Activated CD4-positive, alpha-beta T cell treated with anti-CD3 and anti-CD28 coated beads for 36 hours (primary cell): Measurements from ENCODE around the gene TMEM236. TPM values are rescaled to one million over a fixed set of nuclear protein-coding genes. Genes with fewer than 3 reads are reported as not detected.

Experiments used
- ATAC-seq: fragments of 200-7000 bp; cut with Tn5 transposase; one replicate; pipeline ENCODE4 v1.10.0; 2021; ENCODE audit warnings: mild to moderate bottlenecking, moderate library complexity
- CTCF ChIA-PET: fragments of 350-600 bp; sonication (Branson Sonifier 250); formaldehyde crosslinking; loops from one replicate; lab custom pipeline; 2021; ENCODE audit warnings: antibody characterized with exemption; lab: Charles Lee
- POLR2A ChIA-PET: fragments of 350-600 bp; sonication (Branson Sonifier 250); formaldehyde crosslinking; loops from one replicate; lab custom pipeline; 2021; ENCODE audit warnings: antibody characterized with exemption, inconsistent platforms; lab: Charles Lee
- DNase-seq: peaks from one replicate; pipeline ENCODE4 v3.0.0-alpha.2; 2020
- H3K27ac Mint-ChIP-seq: one replicate; pipeline ENCODE4 v1.8.0; 2021; ENCODE audit warnings: mixed read lengths
- H3K27me3 Mint-ChIP-seq: one replicate; pipeline ENCODE4 v1.8.0; 2021; ENCODE audit warnings: mixed read lengths
- H3K36me3 Mint-ChIP-seq: one replicate; pipeline ENCODE4 v1.8.0; 2021; ENCODE audit warnings: low read depth, mixed read lengths
- H3K4me1 Mint-ChIP-seq: one replicate; pipeline ENCODE4 v1.8.0; 2021; ENCODE audit warnings: mixed read lengths
- H3K4me3 Mint-ChIP-seq: one replicate; pipeline ENCODE4 v1.8.0; 2021; ENCODE audit warnings: mild to moderate bottlenecking, moderate library complexity, mixed read lengths
- H3K9me3 Mint-ChIP-seq: one replicate; pipeline ENCODE4 v1.8.0; 2021; ENCODE audit warnings: low read depth, mixed read lengths
- intact Hi-C, 2 experiments: fragments of 100-400 bp; cut with DNase I in 1 of 2; cut with micrococcal nuclease in 1 of 2; formaldehyde crosslinking; loops; one replicate each; pipeline versions ENCODE4 v1.14.2 to v1.15.1; 2022 to 2024; cut with DNase I, micrococcal nuclease
- total RNA-seq, 2 experiments: library from RNA; stranded (reverse); gene quantifications; one replicate each; pipeline ENCODE4 v1.2.3, GENCODE V29; 2021

TMEM236 gene
- total RNA-seq, 2 experiments from 2014 or later, result 0.02 to 0.05 TPM

DNA sequence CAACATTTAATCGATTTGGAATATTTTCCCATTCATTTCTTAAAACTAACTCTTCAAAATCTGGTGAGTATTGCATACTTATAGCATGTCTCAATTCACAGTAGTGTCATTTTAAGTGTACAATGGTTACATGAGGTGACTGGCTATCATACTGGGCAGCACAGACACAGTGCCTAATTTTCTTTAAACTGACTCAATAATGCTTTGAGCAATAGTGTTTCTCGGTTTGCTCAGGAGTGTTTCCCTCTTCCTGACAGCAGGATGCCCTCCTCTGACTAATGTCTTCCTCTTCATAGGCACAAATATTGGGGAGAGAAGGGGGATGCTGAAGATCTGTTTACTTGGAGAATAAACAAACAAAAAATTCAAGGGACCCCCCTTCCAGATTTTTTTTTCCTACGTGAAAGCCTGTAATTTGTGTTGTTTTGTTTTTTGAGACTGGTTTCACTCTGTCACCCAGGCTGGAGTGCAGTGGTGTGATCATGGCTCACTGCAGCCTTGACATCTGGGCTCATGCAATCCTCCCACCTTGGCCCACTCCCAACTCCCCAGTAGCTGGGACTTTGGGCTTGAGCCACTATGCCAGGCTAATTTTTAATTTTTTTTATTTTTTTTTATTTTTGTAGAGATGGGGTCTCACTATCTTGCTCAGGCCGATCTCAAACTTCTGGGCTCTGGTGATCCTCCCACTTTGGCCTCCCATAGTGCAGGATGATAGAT is 59.3 kb downstream of the TMEM236 start:
- intact Hi-C loops, result no loop called here
- Mint-ChIP-seq H3K36me3 (no peaks in the 10 kb centered on the region), H3K9me3 (no peaks in the 10 kb centered on the region), H3K4me3 (no peak overlapping the region), H3K27me3 (peaks cover 25% of the 10 kb centered on the region), H3K4me1 (peaks cover 9% of the 10 kb centered on the region), H3K27ac (no peak overlapping the region)
- CTCF ChIA-PET, result interaction anchor here (1.2 kb wide), 1 partner anchor 68 kb away, joined by 3 read pairs; no protein-coding TSS in a partner anchor
- POLR2A ChIA-PET, result no interaction called here
- DNase-seq (no peak), ATAC-seq (no peak)

GRCh38 chr10:17814973-17815372 is 63.0 kb downstream of the TMEM236 start:
- POLR2A ChIA-PET, result no interaction called here
- ATAC-seq, result no peak
- no peaks in the 10 kb centered on the region for H3K36me3 Mint-ChIP-seq

GRCh38 chr10:17816199-17816598 is 64.2 kb downstream of the TMEM236 start:
- H3K4me1 Mint-ChIP-seq, result no peaks in the 10 kb centered on the region
- POLR2A ChIA-PET, result no interaction called here
- H3K27ac Mint-ChIP-seq, result no peak overlapping the region
- ATAC-seq (no peak), DNase-seq (no peak)
- CTCF ChIA-PET, result interaction anchor here (0.6 to 0.9 kb wide), 2 partner anchors 8 to 359 kb away, joined by 3 to 4 read pairs; no protein-coding TSS in a partner anchor
- no peak overlapping the region for H3K4me3 Mint-ChIP-seq
- intact Hi-C loops, result no loop called here
- peaks cover 10% of the 10 kb centered on the region for H3K27me3 Mint-ChIP-seq
- H3K36me3 Mint-ChIP-seq, result no peaks in the 10 kb centered on the region
- H3K9me3 Mint-ChIP-seq, result no peaks in the 10 kb centered on the region

More at GRCh38 chr10:17814973-17815372, 63.0 kb downstream of the TMEM236 start:
- intact Hi-C loops, result no loop called here
- peaks cover 16% of the 10 kb centered on the region for H3K27me3 Mint-ChIP-seq
- no peaks in the 10 kb centered on the region for H3K9me3 Mint-ChIP-seq
- CTCF ChIA-PET, result no interaction called here
- no peak for DNase-seq
- H3K4me1 Mint-ChIP-seq, result peaks cover 6% of the 10 kb centered on the region
- no peak overlapping the region for H3K27ac Mint-ChIP-seq
- no peak overlapping the region for H3K4me3 Mint-ChIP-seq

DNA sequence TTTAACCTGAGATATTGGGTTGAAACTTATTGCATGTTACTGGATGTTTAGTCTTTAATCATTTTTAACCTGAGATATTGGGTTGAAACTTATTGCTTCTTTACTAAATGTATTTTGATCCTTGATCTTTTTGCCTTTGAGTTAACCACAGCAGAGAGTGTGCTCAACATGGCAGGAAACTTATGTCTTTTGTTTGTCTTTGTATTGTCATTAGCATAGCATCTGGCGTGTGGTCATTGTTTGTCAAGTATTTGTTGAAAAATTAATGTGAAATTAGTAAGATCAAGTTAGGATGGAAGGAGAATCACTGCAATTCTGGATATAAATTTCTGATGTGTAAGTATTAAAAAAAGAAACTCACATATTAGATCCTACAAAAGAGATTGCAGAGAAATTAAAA is 65.3 kb downstream of the TMEM236 start:
- Mint-ChIP-seq H3K9me3 (no peaks in the 10 kb centered on the region), H3K4me1 (no peaks in the 10 kb centered on the region), H3K4me3 (no peak overlapping the region), H3K36me3 (no peaks in the 10 kb centered on the region), H3K27ac (no peak overlapping the region), H3K27me3 (peaks cover 4% of the 10 kb centered on the region)
- POLR2A ChIA-PET, result no interaction called here
- ATAC-seq, result no peak
- DNase-seq, result no peak
- CTCF ChIA-PET, result no interaction called here
- intact Hi-C loops, result no loop called here

- ChIA-PET CTCF (no interaction called here), POLR2A (no interaction called here)
- H3K27ac Mint-ChIP-seq, result no peak overlapping the region
- intact Hi-C loops, result no loop called here
- no peak overlapping the region for H3K4me3 Mint-ChIP-seq
- H3K9me3 Mint-ChIP-seq, result no peaks in the 10 kb centered on the region
- H3K4me1 Mint-ChIP-seq, result no peaks in the 10 kb centered on the region
- peaks cover 3% of the 10 kb centered on the region for H3K27me3 Mint-ChIP-seq
- H3K36me3 Mint-ChIP-seq, result no peaks in the 10 kb centered on the region
- ATAC-seq (no peak), DNase-seq (no peak)
These were observed 65.8 kb downstream of the TMEM236 start for GRCh38 chr10:17817790-17818189.

GRCh38 chr10:17819836-17820235 is 67.8 kb downstream of the TMEM236 start:
- Mint-ChIP-seq H3K27ac (no peak overlapping the region), H3K36me3 (no peaks in the 10 kb centered on the region), H3K27me3 (no peaks in the 10 kb centered on the region), H3K4me3 (no peak overlapping the region), H3K4me1 (no peaks in the 10 kb centered on the region), H3K9me3 (no peaks in the 10 kb centered on the region)
- intact Hi-C loops, result no loop called here
- ChIA-PET CTCF (no interaction called here), POLR2A (no interaction called here)
- no peak for ATAC-seq
- DNase-seq, result no peak

DNA sequence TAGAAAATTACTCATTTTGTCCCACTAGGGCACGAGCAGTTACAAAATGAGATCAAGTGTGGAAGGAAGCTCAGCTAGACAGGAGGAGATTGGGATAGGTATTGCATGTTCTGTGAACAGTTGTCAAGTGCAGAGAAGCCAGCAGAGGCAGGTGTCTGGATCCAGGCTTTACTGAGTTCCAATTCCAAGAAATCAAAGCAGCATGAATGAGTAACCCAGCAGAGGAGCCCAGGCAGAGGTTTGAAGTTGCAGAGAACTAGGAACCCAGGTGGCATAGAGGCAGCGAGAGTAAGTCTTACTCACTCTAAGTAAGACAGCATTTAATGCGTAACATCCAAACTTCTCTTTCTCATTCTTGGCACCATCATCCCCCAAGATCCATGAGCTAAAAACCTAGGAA is 68.9 kb downstream of the TMEM236 start:
- no peak overlapping the region for H3K4me3 Mint-ChIP-seq
- no peak overlapping the region for H3K27ac Mint-ChIP-seq
- ATAC-seq (no peak), DNase-seq (no peak)
- no peaks in the 10 kb centered on the region for H3K4me1 Mint-ChIP-seq
- H3K36me3 Mint-ChIP-seq, result no peaks in the 10 kb centered on the region
- no peaks in the 10 kb centered on the region for H3K27me3 Mint-ChIP-seq
- no peaks in the 10 kb centered on the region for H3K9me3 Mint-ChIP-seq
- ChIA-PET CTCF (interaction anchor here (0.6 to 1.1 kb wide), 2 partner anchors 12 to 491 kb away, joined by 3 to 4 read pairs; no protein-coding TSS in a partner anchor), POLR2A (no interaction called here)
- intact Hi-C loops, result no loop called here

DNA sequence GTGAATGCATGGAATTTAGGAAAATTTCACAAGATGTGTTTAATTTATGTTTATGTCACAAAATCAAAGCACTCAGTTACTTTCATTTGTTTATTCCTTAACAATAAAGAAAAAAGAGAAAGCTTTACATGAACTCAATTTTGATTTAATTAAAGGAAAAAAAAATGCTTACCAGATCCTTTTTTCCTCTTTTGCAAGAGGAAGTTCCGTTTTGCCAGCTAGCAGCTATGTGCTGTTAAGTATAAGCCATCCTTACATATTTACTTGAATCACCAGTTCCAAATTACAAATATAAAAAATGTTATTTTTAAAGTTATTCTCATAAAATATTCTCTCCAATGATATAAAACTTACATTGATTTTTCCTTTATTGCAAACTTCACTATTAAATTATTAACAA is 69.9 kb downstream of the TMEM236 start:
- H3K36me3 Mint-ChIP-seq, result no peaks in the 10 kb centered on the region
- ChIA-PET POLR2A (no interaction called here), CTCF (interaction anchor here (1.1 kb wide), 1 partner anchor 490 kb away, joined by 4 read pairs; no protein-coding TSS in a partner anchor)
- no peak overlapping the region for H3K27ac Mint-ChIP-seq
- H3K27me3 Mint-ChIP-seq, result no peaks in the 10 kb centered on the region
- no peak for DNase-seq
- intact Hi-C loops, result no loop called here
- H3K4me3 Mint-ChIP-seq, result no peak overlapping the region
- no peaks in the 10 kb centered on the region for H3K9me3 Mint-ChIP-seq
- ATAC-seq, result no peak
- no peaks in the 10 kb centered on the region for H3K4me1 Mint-ChIP-seq

DNA sequence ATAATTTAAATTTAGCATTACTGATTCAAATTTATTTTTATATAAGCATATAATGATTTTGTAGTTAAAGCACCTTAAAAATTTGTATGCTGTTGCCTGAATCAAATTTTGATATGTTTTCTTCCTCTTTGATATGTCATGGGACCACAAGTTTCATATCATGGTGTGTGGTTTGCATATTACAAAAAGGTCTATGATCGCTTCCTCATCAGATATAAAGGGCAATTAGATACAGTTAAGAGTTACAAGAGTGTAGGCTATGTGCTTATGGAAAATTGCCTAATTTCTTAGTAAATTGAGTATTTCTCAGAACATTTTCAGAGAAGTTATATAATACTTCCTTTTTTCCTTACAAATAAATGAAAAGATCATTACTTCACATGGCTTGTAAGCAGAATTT is 79.3 kb downstream of the TMEM236 start:
- Mint-ChIP-seq H3K27me3 (peaks cover 7% of the 10 kb centered on the region), H3K4me3 (no peak overlapping the region), H3K4me1 (no peaks in the 10 kb centered on the region), H3K9me3 (no peaks in the 10 kb centered on the region), H3K36me3 (no peaks in the 10 kb centered on the region), H3K27ac (no peak overlapping the region)
- DNase-seq (no peak), ATAC-seq (no peak)
- POLR2A ChIA-PET, result no interaction called here
- intact Hi-C loops, result no loop called here
- CTCF ChIA-PET, result interaction anchor here (1.1 kb wide), 1 partner anchor 16 kb away, joined by 3 read pairs; no protein-coding TSS in a partner anchor

- H3K27me3 Mint-ChIP-seq, result peaks cover 7% of the 10 kb centered on the region
- H3K4me3 Mint-ChIP-seq, result no peak overlapping the region
- ATAC-seq, result no peak
These were observed 79.9 kb downstream of the TMEM236 start for GRCh38 chr10:17831896-17832295.

DNA sequence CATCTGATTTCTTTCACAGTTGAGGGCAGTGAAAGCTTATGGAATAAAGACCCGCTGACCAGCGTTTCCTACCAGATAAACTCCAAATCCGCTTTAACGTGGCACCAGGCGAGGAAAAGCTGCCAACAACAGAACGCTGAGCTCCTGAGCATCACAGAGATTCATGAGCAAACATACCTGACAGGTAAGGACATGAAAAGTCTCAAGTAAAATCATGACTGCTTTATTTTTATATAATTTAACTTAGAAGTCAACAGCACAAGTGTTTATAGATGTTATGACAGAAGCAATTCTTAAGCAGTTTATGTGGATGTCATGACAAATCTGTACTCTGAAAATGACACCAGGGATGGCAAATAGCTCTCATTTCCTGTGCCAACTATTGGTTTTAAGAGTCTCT is 81.7 kb downstream of the TMEM236 start:
- no peak overlapping the region for H3K27ac Mint-ChIP-seq
- DNase-seq, result no peak
- H3K36me3 Mint-ChIP-seq, result no peaks in the 10 kb centered on the region
- ChIA-PET POLR2A (no interaction called here), CTCF (interaction anchor here (1.2 to 2.0 kb wide), 2 partner anchors 11 to 12 kb away, joined by 3 to 5 read pairs; no protein-coding TSS in a partner anchor)
- peaks cover 12% of the 10 kb centered on the region for H3K27me3 Mint-ChIP-seq
- H3K4me1 Mint-ChIP-seq, result no peaks in the 10 kb centered on the region
- intact Hi-C loops, result no loop called here
- H3K9me3 Mint-ChIP-seq, result no peaks in the 10 kb centered on the region
- ATAC-seq, result no peak
- H3K4me3 Mint-ChIP-seq, result no peak overlapping the region

More at GRCh38 chr10:17831896-17832295, 79.9 kb downstream of the TMEM236 start:
- Mint-ChIP-seq H3K9me3 (no peaks in the 10 kb centered on the region), H3K4me1 (no peaks in the 10 kb centered on the region), H3K36me3 (no peaks in the 10 kb centered on the region), H3K27ac (no peak overlapping the region)
- DNase-seq, result no peak
- ChIA-PET CTCF (interaction anchor here (1.1 kb wide), 1 partner anchor 16 kb away, joined by 3 read pairs; no protein-coding TSS in a partner anchor), POLR2A (no interaction called here)
- intact Hi-C loops, result no loop called here

DNA sequence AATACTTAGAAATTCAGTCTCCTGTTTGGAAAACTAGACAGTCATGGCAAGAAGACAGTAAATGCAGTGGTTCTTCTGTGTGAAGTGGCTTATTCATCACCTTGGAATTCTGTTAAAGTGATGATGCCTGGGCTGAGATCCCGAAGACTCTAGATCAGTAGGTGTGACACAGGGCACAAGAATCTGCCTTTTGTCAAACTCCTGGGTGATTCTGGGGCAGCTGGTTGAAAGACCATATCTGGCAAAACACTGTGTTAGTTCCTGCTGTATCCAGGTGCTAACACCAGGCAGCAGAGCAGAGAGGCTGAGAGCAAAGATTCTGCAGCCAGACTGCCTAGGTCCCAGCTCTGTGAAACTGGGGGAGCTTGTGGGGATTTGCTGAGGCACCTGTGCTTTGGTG is 83.7 kb downstream of the TMEM236 start:
- intact Hi-C loops, result no loop called here
- Mint-ChIP-seq H3K27me3 (peaks cover 8% of the 10 kb centered on the region), H3K27ac (no peak overlapping the region), H3K4me3 (no peak overlapping the region), H3K4me1 (no peaks in the 10 kb centered on the region), H3K36me3 (no peaks in the 10 kb centered on the region), H3K9me3 (no peaks in the 10 kb centered on the region)
- DNase-seq (no peak), ATAC-seq (no peak)
- POLR2A ChIA-PET, result no interaction called here
- CTCF ChIA-PET, result interaction anchor here (1.4 kb wide), 1 partner anchor 38 kb away, joined by 3 read pairs; no protein-coding TSS in a partner anchor
